Common myeloid progenitor, CD34-positive (primary cell): ENCODE measurements around the gene CLDN7.
A peak's percentile ranks its signal among the peaks of the same experiment; 100 is the strongest.

Experiments
- CTCF ChIA-PET: fragments of 350-600 bp; sonication (Branson Sonifier 250); formaldehyde crosslinking; loops from one replicate; lab custom pipeline; 2021; ENCODE audit warnings: antibody characterized with exemption; lab: Charles Lee
- POLR2A ChIA-PET: fragments of 350-600 bp; sonication (Branson Sonifier 250); formaldehyde crosslinking; loops from one replicate; lab custom pipeline; 2021; ENCODE audit warnings: antibody characterized with exemption; lab: Charles Lee
- DNase-seq, 3 donors: peaks; one replicate each; pipeline versions ENCODE4 v3.0.0 to v3.0.0-alpha.2; 2013
- H3K27ac ChIP-seq, 2 experiments: 1 replicate in 1 of 2; 2 replicates in 1 of 2; pipeline ENCODE4 v1.7.0; 2013; ENCODE audit warnings: inconsistent platforms in 2 of 2, low read length in 2 of 2, mild to moderate bottlenecking in 2 of 2, low read depth in 1 of 2, moderate library complexity in 1 of 2; ENCODE audit not compliant: severe bottlenecking in 2 of 2, insufficient read depth in 1 of 2, poor library complexity in 1 of 2
- H3K27me3 ChIP-seq, 5 experiments: replicated peaks in 2 of 5; 1 replicate in 3 of 5; 2 replicates in 2 of 5; pipeline versions ENCODE4 v1.6.1 to v1.7.0; 2013; ENCODE audit warnings: low read length in 4 of 5, mild to moderate bottlenecking in 2 of 5, moderate library complexity in 2 of 5, inconsistent platforms in 1 of 5; ENCODE audit not compliant: insufficient read depth in 5 of 5, control insufficient read depth in 4 of 5
- H3K36me3 ChIP-seq, 4 experiments: 1 replicate in 2 of 4; 2 replicates in 2 of 4; pipeline versions ENCODE4 v1.6.1 to v1.7.0; 2013; ENCODE audit warnings: low read length in 3 of 4, control low read depth in 1 of 4, mild to moderate bottlenecking in 1 of 4; ENCODE audit not compliant: control insufficient read depth in 4 of 4, insufficient read depth in 4 of 4
- H3K4me1 ChIP-seq, 4 experiments: 1 replicate in 3 of 4; 2 replicates in 1 of 4; pipeline versions ENCODE4 v1.6.1 to v1.7.1; 2013; ENCODE audit warnings: low read length in 3 of 4, mild to moderate bottlenecking in 3 of 4, control low read depth in 1 of 4, inconsistent platforms in 1 of 4, moderate library complexity in 1 of 4; ENCODE audit not compliant: control insufficient read depth in 4 of 4, insufficient read depth in 4 of 4; ENCODE audit errors: control extremely low read depth in 1 of 4
- H3K4me3 ChIP-seq, 7 experiments: 1 replicate in 4 of 7; 2 replicates in 3 of 7; pipeline versions ENCODE4 v1.5.1 to v1.7.0; 2013; ENCODE audit warnings: mild to moderate bottlenecking in 7 of 7, low read length in 6 of 7, moderate library complexity in 6 of 7, inconsistent platforms in 2 of 7, low read depth in 2 of 7, control low read depth in 1 of 7; ENCODE audit not compliant: insufficient read depth in 4 of 7, control insufficient read depth in 1 of 7; ENCODE audit errors: extremely low read depth in 1 of 7
- H3K9me3 ChIP-seq, 5 experiments: 1 replicate in 4 of 5; 2 replicates in 1 of 5; pipeline versions ENCODE4 v1.6.1 to v1.7.1; 2013; ENCODE audit warnings: low read length in 4 of 5, mild to moderate bottlenecking in 2 of 5, inconsistent platforms in 1 of 5, low read depth in 1 of 5, moderate library complexity in 1 of 5; ENCODE audit not compliant: control insufficient read depth in 4 of 5, insufficient read depth in 2 of 5; ENCODE audit errors: control extremely low read depth in 1 of 5
- WGBS: methylation state at CpG from one replicate; pipeline ENCODE4 v1.1.5; 2013; ENCODE audit not compliant: insufficient coverage; 5-methylcytosine and 5-hydroxymethylcytosine counted together

The CLDN7 gene

GRCh38 chr17:7293816-7294613, 31.7 kb upstream of the CLDN7 start:
- 6% methylated on average over 47 of the region's 75 CpGs for WGBS
- H3K27ac ChIP-seq, result no peak overlapping the region
- peak overlapping the region in 5 of 7 experiments; percentile 23 to 64 (median 40) for H3K4me3 ChIP-seq
- peaks cover 0 to 43% (median 14%) of the 10 kb centered on the region in 5 experiments for H3K27me3 ChIP-seq
- ChIA-PET POLR2A (no interaction called here), CTCF (interaction anchor here (3.1 to 4.6 kb wide), 2 partner anchors 11 to 74 kb away, joined by 7 to 45 read pairs; partner anchors contain the start of genes ACADVL, DLG4 and SLC2A4)
- peaks cover 0 to 26% (median 24%) of the 10 kb centered on the region in 4 experiments for H3K4me1 ChIP-seq
- H3K9me3 ChIP-seq, result no peaks in the 10 kb centered on the region
- no peaks in the 10 kb centered on the region for H3K36me3 ChIP-seq
- DNase-seq, result no peak

- no peak overlapping the region for H3K27ac ChIP-seq
- WGBS, result 100% methylated on average over 9 of the region's 11 CpGs
- ChIA-PET POLR2A (no interaction called here), CTCF (interaction anchor here (3.1 to 4.6 kb wide), 2 partner anchors 10 to 73 kb away, joined by 7 to 45 read pairs; partner anchors contain the start of genes ACADVL, DLG4 and SLC2A4)
- H3K4me1 ChIP-seq, result peaks cover 0 to 26% (median 24%) of the 10 kb centered on the region in 4 experiments
- no peak overlapping the region for H3K4me3 ChIP-seq
- no peaks in the 10 kb centered on the region for H3K36me3 ChIP-seq
- no peaks in the 10 kb centered on the region for H3K9me3 ChIP-seq
- peaks cover 0 to 43% (median 14%) of the 10 kb centered on the region in 5 experiments for H3K27me3 ChIP-seq
- DNase-seq, result no peak
Measured at GRCh38 chr17:7293159-7293558, 30.9 kb upstream of the CLDN7 start.

- DNase-seq, result no peak
- no peak overlapping the region for H3K4me3 ChIP-seq
- peaks cover 0 to 43% (median 14%) of the 10 kb centered on the region in 5 experiments for H3K27me3 ChIP-seq
- 44% methylated on average over 5 of the region's 6 CpGs for WGBS
- peaks cover 0 to 26% (median 24%) of the 10 kb centered on the region in 4 experiments for H3K4me1 ChIP-seq
- ChIA-PET CTCF (interaction anchor here (3.1 to 4.6 kb wide), 2 partner anchors 10 to 73 kb away, joined by 7 to 45 read pairs; partner anchors contain the start of genes ACADVL, DLG4 and SLC2A4), POLR2A (no interaction called here)
- H3K9me3 ChIP-seq, result no peaks in the 10 kb centered on the region
- no peak overlapping the region for H3K27ac ChIP-seq
- H3K36me3 ChIP-seq, result no peaks in the 10 kb centered on the region
Measured at GRCh38 chr17:7292729-7293128, 30.5 kb upstream of the CLDN7 start.

- Histone ChIP-seq H3K4me1 (peaks cover 0 to 27% (median 25%) of the 10 kb centered on the region in 4 experiments), H3K27me3 (peaks cover 0 to 43% (median 14%) of the 10 kb centered on the region in 5 experiments), H3K36me3 (no peaks in the 10 kb centered on the region), H3K27ac (no peak overlapping the region), H3K4me3 (no peak overlapping the region), H3K9me3 (no peaks in the 10 kb centered on the region)
- CTCF ChIA-PET, result interaction anchor here (3.1 to 4.6 kb wide), 2 partner anchors 9 to 72 kb away, joined by 7 to 45 read pairs; partner anchors contain the start of genes ACADVL, DLG4 and SLC2A4
- POLR2A ChIA-PET, result no interaction called here
- DNase-seq, result no peak
- 83% methylated on average over 1 of the region's 2 CpGs for WGBS
Measured at GRCh38 chr17:7292194-7292593, 29.9 kb upstream of the CLDN7 start.

GRCh38 chr17:7290685-7291084, 28.4 kb upstream of the CLDN7 start:
- Histone ChIP-seq H3K9me3 (no peaks in the 10 kb centered on the region), H3K4me3 (no peak overlapping the region), H3K27me3 (peaks cover 0 to 36% (median 12%) of the 10 kb centered on the region in 5 experiments), H3K4me1 (peaks cover 0 to 27% (median 25%) of the 10 kb centered on the region in 4 experiments), H3K27ac (no peak overlapping the region), H3K36me3 (no peaks in the 10 kb centered on the region)
- CTCF ChIA-PET, result interaction anchor here (1.0 to 4.6 kb wide), 2 partner anchors 8 to 50 kb away, joined by 3 to 45 read pairs; partner anchors contain the start of gene SLC2A4
- no peak for DNase-seq
- POLR2A ChIA-PET, result no interaction called here
- 92% methylated on average over 10 of the region's 11 CpGs for WGBS

- POLR2A ChIA-PET, result no interaction called here
- H3K4me1 ChIP-seq, result peaks cover 0 to 27% (median 22%) of the 10 kb centered on the region in 4 experiments
- H3K9me3 ChIP-seq, result no peaks in the 10 kb centered on the region
- 97% methylated on average over 6 of the region's 19 CpGs for WGBS
- H3K27me3 ChIP-seq, result peaks cover 0 to 32% (median 11%) of the 10 kb centered on the region in 5 experiments
- no peak overlapping the region for H3K27ac ChIP-seq
- no peaks in the 10 kb centered on the region for H3K36me3 ChIP-seq
- DNase-seq, result no peak
- no peak overlapping the region for H3K4me3 ChIP-seq
- CTCF ChIA-PET, result interaction anchor here (4.6 kb wide), 1 partner anchor 7 kb away, joined by 45 read pairs; the partner anchor contains the start of gene SLC2A4
Measured at GRCh38 chr17:7290166-7290565, 27.9 kb upstream of the CLDN7 start.
